VCaP (cell line): ENCODE data around the gene BNIP2.
"Not testable (repeated sequence)": the region's sequence is repeated elsewhere in the genome, so short reads cannot be mapped to it uniquely, and the experiment has no call there.

Source experiments
- H3K27ac ChIP-seq: fragments of 450-650 bp; 2 replicates; pipeline ENCODE4 v1.5.1; 2017
- CTCF ChIP-seq: fragments of 450-650 bp; conservative IDR thresholded peaks from 2 replicates; pipeline ENCODE4 v1.5.1; 2017; ENCODE audit warnings: mild to moderate bottlenecking, moderate library complexity

BNIP2 gene

GRCh38 chr15:59699810-59700431 is 10.8 kb upstream of the BNIP2 start:
- TF ChIP-seq CTCF = no peak
- H3K27ac ChIP-seq = no peak overlapping the region

- H3K27ac ChIP-seq = not testable (repeated sequence)
Observed at GRCh38 chr15:59698065-59698464, 8.9 kb upstream of the BNIP2 start.

- H3K27ac ChIP-seq = no peak overlapping the region
- TF ChIP-seq CTCF = no peak
Observed at GRCh38 chr15:59696332-59696731, 7.2 kb upstream of the BNIP2 start.

- no peak overlapping the region for H3K27ac ChIP-seq
- no peak for TF ChIP-seq CTCF
Observed at GRCh38 chr15:59694779-59695178, 5.7 kb upstream of the BNIP2 start.

GRCh38 chr15:59691194-59691805 is 2.2 kb upstream of the BNIP2 start:
- TF ChIP-seq CTCF = peak; percentile 70
- no peak overlapping the region for H3K27ac ChIP-seq

GRCh38 chr15:59689626-59690236 is 611 bp upstream of the BNIP2 start:
- H3K27ac ChIP-seq = peak overlapping the region; percentile 91
- no peak for TF ChIP-seq CTCF

GRCh38 chr15:59688423-59688781 is 718 bp downstream of the BNIP2 start:
- no peak for TF ChIP-seq CTCF
- peak overlapping the region; percentile 91 for H3K27ac ChIP-seq

- H3K27ac ChIP-seq = peak overlapping the region; percentile 91
- TF ChIP-seq CTCF = no peak
Observed at GRCh38 chr15:59687836-59688235, 1.3 kb downstream of the BNIP2 start.
